ENCODE measurements around the gene PRKCI. TPM values are rescaled to one million over a fixed set of nuclear protein-coding genes. Genes with fewer than 3 reads are reported as not detected.
"Not testable (repeated sequence)": the region's sequence is repeated elsewhere in the genome, so short reads cannot be mapped to it uniquely, and the experiment has no call there.

PRKCI gene
- 10.7 TPM for polyA plus RNA-seq (2012; ENCODE audit: insufficient read depth, insufficient read length)

DNA sequence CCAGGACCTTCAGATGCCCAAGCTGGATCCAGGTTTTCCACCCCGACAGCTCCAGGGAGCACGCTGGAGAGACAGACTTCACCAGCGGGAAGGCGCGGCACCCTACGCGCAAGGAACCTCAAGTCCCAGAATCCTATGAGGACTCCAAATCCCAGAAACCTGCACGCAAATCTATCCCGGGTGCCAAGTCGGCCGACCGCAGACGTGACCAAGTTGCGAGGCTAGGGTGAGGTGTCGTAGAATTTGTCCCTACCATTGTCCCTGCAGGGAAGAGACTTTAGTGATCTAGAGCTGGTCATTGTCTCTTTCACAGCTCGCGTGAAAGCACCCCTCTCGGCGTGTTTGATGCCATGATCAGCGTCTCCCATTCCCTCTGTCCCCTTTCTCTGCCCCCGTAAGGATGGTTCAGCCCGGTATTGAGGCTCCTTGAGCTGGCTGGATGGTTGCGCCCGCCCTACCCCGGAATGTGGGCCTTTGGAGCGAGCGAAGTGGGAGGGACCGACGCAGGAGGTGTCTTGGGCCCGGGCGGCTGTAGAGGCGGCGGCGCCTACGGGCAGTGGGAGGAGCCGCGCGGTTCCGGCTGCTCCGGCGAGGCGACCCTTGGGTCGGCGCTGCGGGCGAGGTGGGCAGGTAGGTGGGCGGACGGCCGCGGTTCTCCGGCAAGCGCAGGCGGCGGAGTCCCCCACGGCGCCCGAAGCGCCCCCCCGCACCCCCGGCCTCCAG is at the start of gene PRKCI:
Gene PRKCI, plus strand, starts transcription at position 501 of the 723 bp plus-strand sequence. CDS start 246 bp downstream, outside the sequence.
- DNase-seq (ENCODE audit: low read depth, low spot score) = peak; percentile 92
- H3K4me3 ChIP-seq (ENCODE audit: low read length) = peak within 1 kb of the TSS; percentile 63

DNA sequence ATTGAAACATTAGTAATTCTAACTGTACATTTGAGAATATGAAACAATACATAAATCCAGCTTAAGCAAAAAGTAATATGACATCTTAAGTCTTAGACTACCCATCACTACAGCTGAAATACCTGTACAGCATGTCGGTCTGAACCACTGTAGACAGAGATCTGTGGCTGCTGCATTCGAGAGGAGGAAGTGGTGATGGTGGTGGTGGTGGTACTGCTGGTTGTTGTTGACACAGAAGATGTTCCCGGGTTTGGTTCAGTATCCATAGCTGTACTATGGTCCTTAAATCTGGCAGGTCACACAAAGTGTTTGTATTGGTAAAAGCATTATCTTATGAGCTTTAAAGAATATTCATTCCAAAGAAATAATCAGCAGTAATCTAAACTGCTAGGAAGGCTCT is 43.6 kb upstream of the PRKCI start:
- no peak overlapping the region for H3K4me3 ChIP-seq (ENCODE audit: low read length)

DNA sequence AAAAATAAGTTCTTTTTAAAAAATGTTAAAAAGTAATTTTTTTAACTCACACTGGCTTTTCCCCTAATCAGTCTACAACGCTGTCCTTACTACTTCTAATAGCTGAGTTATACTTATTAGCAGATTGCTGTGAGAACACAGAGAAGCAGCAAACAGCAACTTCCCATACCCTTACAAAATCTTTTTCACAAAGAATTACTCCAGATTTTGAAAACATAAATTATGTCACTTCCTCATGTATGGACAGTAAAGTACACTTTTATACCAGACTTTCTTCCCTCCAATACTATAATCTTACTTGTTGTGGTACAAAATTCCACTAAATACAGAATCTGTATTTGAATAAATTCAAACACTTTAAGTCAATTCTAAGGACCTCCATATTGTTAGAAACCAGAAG is 42.8 kb upstream of the PRKCI start:
- DNase-seq (ENCODE audit: low read depth, low spot score) = no peak
- no peak overlapping the region; the same call in 1 of the 2 replicates for H3K4me3 ChIP-seq (ENCODE audit: low read length)

More for the DNA sequence above, 43.6 kb upstream of the PRKCI start:
- peak; percentile 79 for DNase-seq (ENCODE audit: low read depth, low spot score)

DNA sequence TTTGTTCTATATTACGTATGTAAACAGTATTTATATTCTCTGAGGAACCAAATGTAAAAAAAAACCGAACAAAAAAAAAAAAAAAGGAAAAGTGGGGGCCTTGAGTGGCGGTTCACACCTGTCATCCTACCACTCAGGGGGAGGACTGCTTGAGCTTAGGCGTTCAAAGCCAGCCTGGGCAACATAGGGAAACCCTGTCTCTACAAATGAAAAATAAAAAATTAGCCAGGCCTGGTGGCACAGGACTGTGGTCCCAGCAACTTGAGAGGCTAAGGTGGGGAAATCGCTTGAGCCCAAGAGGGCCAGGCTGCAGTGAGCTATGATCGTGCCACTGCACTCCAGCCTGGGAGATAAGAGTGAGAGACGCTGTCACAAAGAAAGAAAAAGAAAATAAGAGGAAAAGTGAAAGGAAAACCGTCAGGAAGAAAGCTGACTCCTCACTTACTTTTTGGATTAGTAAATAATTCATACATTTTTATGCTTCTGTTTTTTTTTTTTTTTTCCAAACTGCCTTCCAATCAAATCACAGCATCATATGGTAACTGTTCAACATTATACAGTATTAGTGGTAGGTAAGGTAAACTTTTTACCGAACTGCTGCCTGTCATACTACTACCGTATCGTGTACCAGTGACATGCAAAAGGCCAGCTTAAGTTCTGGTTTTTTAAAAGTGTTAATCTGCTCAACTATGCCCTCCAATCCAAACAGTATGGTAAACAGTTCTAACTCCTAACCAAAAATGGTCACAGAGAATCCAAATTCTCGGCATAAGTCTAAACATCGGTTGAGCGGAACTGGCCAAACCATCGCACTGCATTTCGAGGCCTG is 41.9 kb upstream of the PRKCI start:
- peak overlapping the region; percentile 93 for H3K4me3 ChIP-seq (ENCODE audit: low read length)
- peak; percentile 32 for DNase-seq (ENCODE audit: low read depth, low spot score)

DNA sequence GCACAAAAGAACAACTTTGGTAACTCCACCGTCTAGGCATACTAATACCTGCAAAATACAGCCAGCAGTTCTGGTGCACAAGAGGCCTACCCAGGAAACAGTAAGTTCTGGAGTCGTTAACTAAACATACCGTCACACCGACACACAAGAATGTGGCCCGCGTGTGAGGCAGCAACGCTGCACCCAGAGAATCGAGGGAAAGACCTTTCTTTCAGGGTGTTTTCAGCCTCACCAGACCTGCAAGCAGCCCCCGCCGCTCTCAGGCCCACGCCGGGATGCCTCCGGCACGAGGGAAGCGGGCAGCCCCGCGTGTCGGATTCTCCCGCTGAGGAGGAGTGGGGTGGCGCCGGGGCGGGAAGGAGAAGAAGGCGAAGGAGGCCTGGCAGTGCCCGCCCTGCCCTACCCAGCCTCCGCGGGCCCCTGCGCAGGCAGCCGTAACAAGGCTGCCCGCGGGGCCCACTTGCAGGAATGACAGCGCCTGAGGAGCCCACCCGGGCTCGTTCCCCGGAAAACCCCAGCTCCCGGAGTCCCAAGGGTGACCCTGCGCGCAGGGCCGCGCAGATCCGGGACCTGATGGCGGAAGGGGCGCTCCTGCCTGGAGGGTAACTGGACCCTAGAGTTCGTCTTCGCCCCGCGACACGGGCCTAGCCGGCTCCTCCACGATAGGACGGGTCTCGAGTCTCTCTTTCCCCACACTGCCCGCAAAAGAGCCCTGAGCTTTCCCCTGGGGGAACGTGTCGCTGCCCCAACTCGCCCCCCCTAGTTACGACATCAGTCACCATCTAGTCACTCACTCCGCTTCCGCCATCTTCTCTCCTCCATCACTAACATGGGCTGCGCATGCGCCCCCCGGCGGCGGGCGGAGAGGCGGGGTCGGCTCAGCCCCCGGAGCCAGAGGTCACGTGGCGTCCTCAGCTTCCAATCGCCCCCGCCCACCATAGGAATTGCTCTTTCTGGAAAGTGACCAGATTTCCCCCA is 41.0 kb upstream of the PRKCI start, which contains the start of gene PHC3:
Gene PHC3, minus strand, starts transcription at position 826 of the 978 bp plus-strand sequence. Its CDS starts 18 bp downstream, at position 808.
- peak; percentile 86 for DNase-seq (ENCODE audit: low read depth, low spot score)
- H3K4me3 ChIP-seq (ENCODE audit: low read length) = peak within 1 kb of the TSS; percentile 93

DNA sequence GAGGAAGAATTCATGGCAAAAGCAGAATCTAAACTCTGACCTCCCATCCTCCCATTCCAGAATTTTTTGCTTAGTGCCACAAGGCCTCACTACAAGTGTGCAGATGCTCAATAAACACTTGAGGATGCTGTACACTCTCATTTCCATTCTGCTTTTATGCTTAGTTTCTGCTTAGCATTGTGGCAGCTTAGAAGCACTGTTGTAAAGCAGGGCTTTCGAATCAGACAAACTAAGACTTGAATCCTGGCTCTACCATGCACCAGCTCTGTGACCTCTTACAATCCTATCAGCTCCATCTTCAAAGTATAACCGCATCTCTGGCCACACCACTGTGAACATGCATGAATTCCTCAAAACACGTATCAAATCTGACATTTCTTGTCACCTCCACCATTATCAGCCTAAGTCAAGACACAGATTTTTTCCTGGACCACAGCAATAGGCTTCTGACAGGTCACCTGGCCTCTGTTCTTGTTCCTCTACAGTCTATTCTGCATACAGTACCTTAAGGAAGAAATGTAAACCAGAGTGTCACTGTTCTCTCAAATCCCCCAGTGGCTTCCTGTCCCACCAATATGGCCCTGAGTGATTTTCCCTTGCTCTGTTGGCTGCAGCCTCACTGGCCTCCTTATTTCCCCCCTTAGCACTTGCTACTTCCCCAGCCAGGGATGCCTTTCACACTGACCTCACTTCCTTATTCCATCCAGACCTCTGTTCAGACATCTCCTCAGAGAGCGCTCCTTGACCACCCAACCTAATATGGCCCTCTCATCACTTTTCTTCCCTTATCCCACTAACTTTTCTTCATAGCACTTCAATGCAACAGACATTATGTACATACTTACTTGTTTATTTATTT is 32.6 kb upstream of the PRKCI start:
- DNase-seq (ENCODE audit: low read depth, low spot score) = no peak
- no peak overlapping the region for H3K4me3 ChIP-seq (ENCODE audit: low read length)

DNA sequence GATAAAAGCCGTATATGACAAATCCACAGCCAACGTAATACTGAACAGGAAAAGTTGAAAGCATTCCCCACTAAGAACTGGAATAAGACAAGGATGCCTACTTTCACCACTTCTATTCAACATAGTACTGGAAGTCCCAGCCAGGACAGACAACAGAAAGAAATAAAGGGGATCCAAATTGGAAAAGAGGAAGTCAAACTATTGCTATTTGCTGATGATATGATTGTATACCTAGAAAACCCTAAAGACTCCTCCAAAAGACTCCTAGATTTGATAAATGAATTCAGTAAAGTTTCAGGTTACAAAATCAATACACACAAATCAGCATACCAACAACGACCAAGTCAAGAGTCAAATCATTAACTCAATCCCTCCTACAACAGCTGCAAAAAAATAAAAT is 26.5 kb upstream of the PRKCI start:
- DNase-seq (ENCODE audit: low read depth, low spot score); H3K4me3 ChIP-seq (ENCODE audit: low read length): not testable (repeated sequence)

DNA sequence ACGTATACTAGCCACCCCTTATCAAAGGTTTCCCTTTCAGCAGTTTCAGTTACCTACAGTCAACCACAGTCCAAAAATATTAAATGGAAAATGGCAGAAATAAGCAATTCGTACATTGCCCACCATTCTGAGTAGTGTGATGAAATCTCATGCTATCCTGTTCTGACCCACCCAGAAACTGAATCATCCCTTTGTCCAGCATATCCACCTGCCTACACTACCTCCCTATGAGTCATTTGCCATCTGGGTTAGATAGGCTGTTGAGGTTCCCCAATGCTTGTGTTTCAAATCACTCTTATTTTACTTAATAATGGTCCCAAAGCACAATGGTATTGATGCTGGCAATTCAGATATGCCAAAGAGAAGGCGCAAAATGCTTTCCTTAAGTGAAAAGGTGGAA is 25.4 kb upstream of the PRKCI start:
- H3K4me3 ChIP-seq (ENCODE audit: low read length) = no peak overlapping the region
- no peak for DNase-seq (ENCODE audit: low read depth, low spot score)

DNA sequence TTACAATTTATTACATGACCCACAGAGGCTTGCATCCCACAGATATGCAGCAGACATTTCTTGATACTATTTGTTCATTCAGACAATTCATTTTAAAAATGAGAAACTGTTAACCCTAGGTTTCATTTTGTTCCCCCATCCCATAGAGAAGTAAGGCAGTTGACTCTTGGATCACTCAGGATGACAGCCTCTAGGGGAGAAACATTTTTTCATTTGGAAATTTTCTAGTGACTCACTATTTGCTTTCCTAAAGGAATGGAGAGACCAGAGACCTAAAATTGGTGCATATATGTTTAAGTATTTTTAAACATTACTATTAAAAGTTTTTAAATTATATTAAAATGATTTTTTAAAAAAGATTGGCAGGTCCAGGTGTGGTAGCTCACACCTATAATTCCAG is 21.2 kb upstream of the PRKCI start:
- no peak overlapping the region for H3K4me3 ChIP-seq (ENCODE audit: low read length)
- no peak for DNase-seq (ENCODE audit: low read depth, low spot score)

DNA sequence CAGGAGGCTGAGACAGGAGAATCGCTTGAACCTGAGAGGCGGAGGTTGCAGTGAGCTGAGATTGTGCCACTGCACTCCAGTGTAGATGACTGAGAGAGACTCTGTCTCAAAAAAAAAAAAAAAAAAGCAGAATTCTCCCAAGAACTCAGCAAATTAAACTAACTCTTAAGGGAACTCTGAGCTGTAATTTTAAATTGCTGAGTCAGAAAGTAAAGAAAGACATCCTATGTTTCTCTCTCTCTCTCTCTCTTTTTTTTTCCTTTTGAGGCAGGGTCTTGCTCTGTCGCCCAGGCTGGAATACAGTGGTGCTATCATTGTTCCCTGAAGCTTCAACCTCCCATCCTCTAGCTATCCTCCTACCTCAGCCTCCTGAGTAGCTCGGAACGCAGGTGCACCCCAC is 20.7 kb upstream of the PRKCI start:
- DNase-seq (ENCODE audit: low read depth, low spot score) = no peak

DNA sequence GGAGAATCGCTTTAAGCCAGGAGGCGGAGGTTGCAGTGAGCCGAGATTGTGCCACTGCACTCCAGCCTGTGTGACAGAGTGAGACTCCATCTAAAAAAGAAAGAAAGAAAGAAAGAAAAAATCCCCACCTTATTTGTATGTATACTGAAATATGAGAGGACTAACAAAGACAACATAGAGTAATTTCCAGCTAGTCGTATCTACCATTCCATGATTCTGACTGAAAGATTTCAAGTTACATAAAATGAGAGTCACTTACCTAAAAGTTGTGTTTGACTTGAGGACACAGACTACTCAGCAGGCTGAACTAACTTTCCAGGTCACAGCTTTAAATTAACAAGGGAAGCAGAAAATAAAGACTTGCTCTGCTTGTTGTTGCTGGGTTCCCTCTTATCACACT is 18.8 kb upstream of the PRKCI start:
- H3K4me3 ChIP-seq (ENCODE audit: low read length) = no peak overlapping the region
- no peak for DNase-seq (ENCODE audit: low read depth, low spot score)

More for the DNA sequence above, 20.7 kb upstream of the PRKCI start:
- no peak overlapping the region for H3K4me3 ChIP-seq (ENCODE audit: low read length)

DNA sequence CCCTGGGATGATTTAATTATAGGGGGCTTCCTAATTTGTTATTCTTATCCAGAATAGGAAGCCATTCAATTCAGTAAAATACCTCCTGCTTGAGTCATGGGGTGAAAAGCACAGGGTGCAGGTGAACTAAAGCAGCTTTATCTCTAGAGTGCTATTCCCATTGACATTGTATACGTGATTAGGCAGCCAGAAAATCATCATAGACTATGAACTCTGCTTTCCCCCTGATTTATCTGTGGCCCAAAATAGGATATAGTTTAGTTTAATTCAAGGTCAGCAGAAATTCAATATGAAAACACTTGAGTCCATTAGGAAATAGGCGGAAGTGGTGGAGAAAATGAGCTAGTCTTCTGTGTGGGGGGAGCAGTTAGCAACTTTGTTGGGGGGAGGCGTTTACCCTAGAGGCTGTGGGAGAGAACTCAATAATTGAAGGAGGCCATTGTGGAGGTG is 18.2 kb upstream of the PRKCI start:
- DNase-seq (ENCODE audit: low read depth, low spot score) = no peak
- H3K4me3 ChIP-seq (ENCODE audit: low read length) = no peak overlapping the region

DNA sequence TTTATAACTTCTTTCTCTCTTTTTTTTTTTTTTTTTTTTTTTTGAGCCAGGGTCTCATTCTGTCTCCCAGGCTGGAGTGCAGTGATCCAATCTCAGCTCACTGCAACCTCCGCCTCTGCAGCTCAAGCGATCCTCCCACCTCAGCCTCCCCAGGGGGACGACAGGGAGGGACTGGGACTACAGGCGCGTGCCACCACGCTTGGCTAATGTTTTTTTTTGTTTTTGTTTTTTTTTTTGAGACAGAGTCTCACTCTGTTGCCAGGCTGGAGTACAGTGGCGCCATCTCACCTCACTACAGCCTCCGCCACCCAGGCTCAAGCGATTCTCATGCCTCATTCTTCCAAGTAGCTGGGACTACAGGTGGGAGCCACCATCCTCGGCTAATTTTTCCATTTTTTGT is 17.7 kb upstream of the PRKCI start:
- no peak for DNase-seq (ENCODE audit: low read depth, low spot score)
- H3K4me3 ChIP-seq (ENCODE audit: low read length) = no peak overlapping the region

DNA sequence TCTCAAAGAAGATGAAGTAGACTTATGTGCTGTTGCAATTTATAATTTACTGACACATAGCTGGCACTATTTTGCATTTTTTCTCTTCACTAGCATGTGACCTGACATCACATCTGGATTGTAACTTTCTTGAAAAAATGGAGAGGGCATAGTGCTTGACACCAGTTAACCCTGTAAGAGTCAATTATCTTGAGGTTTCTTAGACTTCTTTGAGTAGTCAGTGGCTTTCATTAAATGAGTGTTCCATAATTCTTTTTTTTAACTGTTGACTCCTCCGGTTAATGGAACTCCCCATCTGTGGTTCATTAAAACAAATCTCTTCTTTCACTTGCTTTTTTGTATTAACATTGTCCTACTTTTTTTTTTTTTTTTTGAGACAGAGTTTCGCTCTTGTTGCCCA is 16.9 kb upstream of the PRKCI start:
- no peak overlapping the region for H3K4me3 ChIP-seq (ENCODE audit: low read length)
- no peak for DNase-seq (ENCODE audit: low read depth, low spot score)

DNA sequence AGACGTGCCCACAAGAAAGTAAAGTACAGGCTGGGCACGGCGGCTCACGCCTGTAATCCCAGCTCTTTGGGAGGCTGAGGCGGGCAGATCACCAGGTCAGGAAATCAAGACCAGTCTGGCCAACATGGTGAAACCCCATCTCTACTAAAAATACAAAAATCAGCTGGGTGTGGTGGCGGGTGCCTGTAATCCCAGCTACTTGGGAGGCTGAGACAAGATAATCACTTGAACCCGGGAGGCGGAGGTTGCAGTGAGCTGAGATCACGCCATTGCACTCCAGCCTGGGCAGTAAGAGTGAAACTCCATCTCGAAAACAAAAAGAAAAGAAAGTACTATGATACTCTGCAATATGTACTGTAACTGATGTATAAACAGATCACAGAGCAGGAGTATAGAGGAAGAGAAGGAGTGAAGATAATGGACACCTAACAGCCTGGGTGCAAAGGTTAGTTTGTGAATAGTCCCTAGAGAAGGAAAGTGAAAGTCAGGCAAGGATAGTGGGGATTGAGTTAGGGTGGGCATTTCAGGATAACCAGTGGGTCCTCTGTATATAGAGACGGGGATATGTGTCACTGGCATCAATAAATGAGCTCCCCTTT is 16.0 kb upstream of the PRKCI start:
- not testable (repeated sequence) for H3K4me3 ChIP-seq (ENCODE audit: low read length); DNase-seq (ENCODE audit: low read depth, low spot score)

DNA sequence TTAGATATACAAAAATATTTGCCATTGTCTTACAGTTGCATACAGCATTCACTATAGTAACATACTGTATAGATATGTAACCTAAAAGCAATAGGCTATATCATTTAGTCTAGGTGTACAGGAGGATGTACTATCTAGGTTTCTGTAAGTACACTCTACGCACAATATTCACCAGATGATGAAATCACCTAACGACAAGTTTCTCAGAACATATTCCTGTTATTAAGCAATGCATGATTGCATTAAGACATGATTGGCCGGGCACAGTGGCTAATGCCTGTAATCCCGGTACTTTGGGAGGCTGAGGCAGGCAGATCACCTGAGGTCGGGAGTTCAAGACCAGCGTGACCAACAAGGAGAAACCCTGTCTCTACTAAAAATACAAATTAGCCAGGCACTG is 14.5 kb upstream of the PRKCI start:
- DNase-seq (ENCODE audit: low read depth, low spot score) = no peak
- H3K4me3 ChIP-seq (ENCODE audit: low read length) = no peak overlapping the region

DNA sequence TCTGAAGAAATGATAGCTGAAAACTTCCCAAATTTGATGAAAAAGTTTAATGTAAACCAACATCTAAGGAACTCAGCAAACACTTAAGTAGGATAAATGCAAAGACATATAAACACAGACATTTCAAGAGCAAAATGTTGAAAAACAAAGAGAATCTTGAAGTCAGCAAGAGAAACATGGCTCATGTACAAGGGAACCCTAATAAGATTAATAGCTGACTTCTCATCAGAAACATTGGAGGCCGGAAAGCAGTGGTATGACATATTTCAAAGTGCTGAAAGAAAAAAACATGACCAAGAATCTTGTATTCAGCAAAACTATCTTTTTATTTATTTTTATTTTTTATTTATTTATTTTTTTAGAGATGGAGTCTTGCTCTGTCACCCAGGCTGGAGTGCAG is 10.6 kb upstream of the PRKCI start:
- no peak for DNase-seq (ENCODE audit: low read depth, low spot score)
- no peak overlapping the region for H3K4me3 ChIP-seq (ENCODE audit: low read length)

DNA sequence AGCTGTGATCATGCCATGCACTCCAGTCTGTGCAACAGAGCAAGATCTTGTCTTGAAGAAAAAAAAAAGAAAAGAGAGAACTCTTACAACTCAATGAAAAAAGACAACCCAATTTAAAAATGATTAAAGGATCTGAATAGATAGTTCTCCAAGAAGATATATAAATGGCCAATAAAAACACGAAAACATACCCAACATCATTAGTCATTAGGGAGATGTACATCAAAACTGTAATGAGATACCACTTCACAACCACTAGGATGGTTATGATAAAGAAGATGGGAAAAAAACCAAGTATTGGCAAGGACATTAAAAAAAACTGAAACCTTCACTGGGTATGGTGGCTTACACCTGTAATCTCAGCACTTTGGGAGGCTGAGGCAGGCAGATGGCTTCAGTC is 2.4 kb upstream of the PRKCI start:
- no peak overlapping the region for H3K4me3 ChIP-seq (ENCODE audit: low read length)
- DNase-seq (ENCODE audit: low read depth, low spot score) = no peak
